Fibroblast of upper back skin (primary cell): ENCODE data around the gene KISS1R.
A peak's percentile ranks its signal among the peaks of the same experiment; 100 is the strongest.

Experiments
- DNase-seq: peaks from one replicate; pipeline ENCODE4 v3.0.0-alpha.2; 2013

Gene KISS1R

GRCh38 chr19:925087-925525, 8.0 kb downstream of the KISS1R start:
- no peak for DNase-seq

GRCh38 chr19:925526-926322, 8.6 kb downstream of the KISS1R start, which contains the start of gene ARID3A:
Gene ARID3A, plus strand, starts transcription at chr19:926035. Its CDS starts 3,494 bp downstream, at chr19:929529.
- peak; percentile 84 for DNase-seq

- DNase-seq = no peak
Observed at GRCh38 chr19:926323-926588, 9.1 kb downstream of the KISS1R start.

GRCh38 chr19:926589-927350, 9.6 kb downstream of the KISS1R start:
- DNase-seq = no peak

- DNase-seq = no peak
Observed at GRCh38 chr19:927351-927779, 10.2 kb downstream of the KISS1R start.

DNA sequence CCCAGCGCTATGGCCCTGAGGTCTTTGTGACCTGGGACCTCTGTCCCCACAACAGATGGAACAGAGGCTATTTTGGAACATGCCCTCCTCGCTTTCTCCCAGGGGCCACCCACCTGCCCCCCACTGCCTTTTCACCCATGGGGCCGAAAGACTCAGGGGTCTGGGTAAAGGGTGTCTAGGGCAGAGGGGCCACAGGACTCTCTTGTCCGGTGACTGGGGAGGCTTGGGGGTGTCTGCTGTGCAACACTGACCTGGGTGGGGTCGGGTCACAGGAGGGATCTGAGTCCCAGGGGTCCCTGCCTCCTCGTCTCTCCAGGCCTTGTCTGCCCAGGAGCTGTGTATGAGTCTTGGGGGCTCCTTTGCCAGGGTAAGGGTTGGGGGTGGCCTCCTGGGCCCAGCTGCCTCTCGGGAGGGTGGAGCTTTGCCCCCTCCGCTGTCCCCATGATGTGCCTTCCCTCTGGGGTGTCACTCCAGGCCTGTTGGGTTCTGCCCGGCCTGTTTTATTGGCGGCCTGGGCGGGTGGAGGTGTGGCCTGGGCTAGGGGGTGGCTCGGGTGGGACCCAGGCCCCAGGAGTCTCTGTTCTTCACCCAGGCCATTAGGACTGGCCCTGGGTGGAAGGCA, 10.8 kb downstream of the KISS1R start:
- DNase-seq = no peak

- DNase-seq = no peak
Observed at GRCh38 chr19:928471-929202, 11.5 kb downstream of the KISS1R start.

DNA sequence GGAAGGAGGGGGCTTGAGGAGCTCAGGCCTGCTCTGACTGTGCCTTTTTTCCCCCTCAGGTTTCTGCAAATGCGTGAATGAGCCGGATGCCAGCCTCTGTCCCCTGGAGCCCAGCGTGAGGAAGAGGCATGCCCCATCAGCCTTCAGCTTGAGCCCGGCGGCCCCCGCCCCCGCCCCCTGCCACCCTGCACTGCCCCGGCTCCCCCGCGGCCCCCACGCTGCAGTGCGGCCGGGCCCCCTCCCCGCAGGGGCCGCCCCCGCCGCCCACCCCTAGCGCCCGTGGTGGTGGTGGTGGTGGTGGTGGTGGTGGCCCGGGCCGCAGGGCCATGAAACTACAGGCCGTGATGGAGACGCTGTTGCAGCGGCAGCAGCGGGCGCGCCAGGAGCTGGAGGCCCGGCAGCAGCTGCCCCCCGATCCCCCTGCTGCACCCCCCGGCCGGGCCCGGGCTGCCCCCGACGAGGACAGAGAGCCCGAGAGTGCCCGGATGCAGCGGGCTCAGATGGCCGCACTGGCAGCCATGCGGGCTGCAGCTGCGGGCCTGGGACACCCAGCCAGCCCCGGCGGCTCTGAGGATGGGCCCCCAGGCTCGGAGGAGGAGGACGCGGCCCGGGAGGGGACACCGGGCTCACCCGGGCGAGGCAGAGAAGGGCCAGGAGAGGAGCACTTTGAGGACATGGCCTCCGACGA, 12.2 kb downstream of the KISS1R start:
- DNase-seq = no peak

GRCh38 chr19:929891-930258, 12.7 kb downstream of the KISS1R start:
- no peak for DNase-seq

DNA sequence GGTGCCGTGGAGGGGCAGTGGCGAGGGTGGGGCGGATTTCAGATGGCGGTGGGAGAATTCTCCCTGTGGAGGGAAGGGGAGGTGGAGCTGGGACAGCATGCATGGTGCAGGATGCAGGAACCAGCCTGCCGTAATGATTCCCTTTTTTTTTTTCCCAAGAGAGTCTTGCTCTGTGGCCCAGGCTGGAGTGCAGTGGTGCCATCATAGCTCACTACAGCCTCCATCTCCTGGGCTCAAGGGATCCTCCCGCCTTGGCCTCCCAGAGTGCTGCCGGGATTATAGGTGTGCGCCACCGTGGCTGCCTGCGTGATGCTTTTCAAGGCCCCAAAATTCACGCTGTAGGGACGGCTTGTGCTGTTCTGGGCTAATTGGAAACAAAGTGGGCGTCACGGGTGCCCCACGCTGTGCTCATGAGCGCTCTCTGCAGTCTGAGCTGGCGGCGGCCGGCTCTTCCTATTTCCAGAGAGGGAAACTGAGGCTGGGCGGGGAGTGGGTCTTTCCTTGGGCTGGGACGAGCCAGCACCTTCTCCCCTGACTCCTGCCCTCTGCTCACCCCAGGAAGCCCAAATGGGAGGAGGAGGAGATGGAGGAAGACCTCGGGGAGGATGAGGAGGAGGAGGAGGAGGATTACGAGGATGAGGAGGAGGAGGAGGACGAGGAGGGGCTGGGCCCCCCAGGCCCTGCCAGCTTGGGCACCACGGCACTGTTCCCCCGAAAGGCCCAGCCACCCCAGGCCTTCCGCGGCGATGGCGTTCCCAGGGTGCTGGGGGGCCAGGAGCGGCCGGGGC, 14.9 kb downstream of the KISS1R start:
- no peak for DNase-seq

- DNase-seq = peak; percentile 84
Observed at GRCh38 chr19:932648-933552, 15.8 kb downstream of the KISS1R start.

GRCh38 chr19:933553-933882, 16.4 kb downstream of the KISS1R start:
- no peak for DNase-seq

DNA sequence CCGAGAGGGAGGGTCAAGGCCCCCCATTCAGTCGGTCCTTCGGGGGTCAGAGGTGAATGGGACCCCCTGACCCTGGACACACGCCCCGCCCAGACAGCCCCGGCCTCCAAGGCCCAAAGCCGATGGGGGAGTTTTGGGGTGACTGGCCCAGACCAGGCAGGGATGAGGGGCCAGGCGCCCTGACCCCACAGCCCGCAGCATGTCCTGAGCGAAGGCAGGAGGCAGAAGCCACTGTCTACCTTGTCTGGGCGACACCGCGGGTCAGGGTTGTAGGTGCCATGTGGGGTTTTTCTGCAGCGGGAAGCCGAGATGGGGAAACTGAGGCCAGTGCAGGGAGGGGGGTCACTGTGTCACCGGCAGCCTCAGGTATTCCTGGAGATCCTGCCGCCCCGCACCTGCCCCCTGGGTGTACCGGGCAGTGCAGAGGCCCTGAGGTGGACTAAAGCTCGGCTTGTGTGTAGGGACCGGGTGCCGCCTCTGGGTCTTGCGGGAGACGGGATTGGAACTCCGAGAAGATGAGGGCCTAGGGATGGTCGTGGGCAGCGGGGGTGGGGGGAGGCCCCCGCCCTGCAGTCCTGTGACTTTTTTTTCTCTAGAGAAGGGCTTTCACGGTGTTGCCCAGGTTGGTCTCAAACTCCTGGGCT, 17.2 kb downstream of the KISS1R start:
- DNase-seq = no peak

DNA sequence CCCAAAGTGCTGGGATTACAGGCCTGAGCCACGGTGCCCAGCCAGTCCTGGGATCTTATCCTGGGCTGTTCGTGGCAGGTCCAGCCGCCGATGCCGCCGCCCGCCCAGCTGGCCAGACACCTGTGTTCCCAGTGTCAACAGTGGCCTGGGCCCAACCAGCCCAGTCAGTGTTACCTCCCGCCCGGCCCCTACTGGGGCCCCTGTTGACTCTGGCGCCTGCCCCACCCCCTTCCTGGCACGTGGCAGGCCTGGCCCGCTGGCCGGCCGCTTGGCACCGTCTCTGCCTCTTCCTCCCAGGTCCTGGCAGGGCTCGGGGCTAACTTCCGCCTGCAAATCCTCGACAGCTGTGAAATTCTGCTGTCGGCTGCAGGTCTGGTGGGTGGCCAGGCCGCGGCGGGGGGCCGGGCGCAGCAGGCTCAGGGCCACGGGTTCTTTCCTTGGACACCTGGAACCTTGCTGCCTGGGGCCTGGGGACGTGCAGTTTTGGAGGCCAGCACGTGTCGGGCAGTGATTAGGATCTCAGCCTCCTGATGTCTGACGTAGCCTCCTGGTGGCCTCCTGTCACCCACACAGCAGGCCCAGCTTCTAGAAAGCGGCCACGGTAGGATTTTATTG, 17.8 kb downstream of the KISS1R start:
- no peak for DNase-seq

GRCh38 chr19:936175-936546, 19.0 kb downstream of the KISS1R start:
- DNase-seq = no peak

- no peak for DNase-seq
Observed at GRCh38 chr19:937259-937694, 20.1 kb downstream of the KISS1R start.

DNA sequence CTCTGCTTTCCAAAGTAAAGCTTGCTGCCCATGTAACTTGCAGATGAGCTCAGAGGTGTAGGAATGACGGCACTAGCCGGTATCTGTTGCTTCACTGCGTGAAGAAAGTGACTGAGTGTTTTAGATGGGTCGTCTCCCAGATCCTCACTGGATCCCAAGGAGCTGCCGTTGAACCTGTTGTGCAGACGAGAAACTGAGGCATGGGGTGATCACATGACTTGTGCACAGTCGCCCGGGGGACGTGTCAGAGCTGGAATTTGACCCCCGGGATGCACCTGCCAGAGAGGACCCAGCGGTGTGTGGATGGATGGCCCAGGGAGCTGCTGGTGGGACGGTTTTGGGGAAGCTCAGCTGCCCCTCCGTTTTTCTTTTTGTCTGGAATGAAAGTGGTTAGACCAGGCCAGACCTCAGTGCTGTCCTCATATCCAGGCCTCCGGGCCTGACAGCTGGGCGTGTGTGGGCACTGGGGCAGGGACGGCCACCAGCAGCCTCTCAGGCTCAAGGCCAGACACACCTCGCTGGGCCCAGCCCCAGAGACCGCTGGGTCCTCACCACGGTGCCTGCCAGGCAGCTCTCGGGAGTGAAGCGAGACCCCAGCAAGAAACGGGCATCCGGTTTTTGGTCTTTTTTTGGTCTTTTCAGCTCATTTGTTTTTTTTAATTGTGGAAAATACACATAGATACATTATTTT, 21.2 kb downstream of the KISS1R start:
- DNase-seq = no peak

GRCh38 chr19:939439-939838, 22.3 kb downstream of the KISS1R start:
- no peak for DNase-seq

GRCh38 chr19:939922-940321, 22.8 kb downstream of the KISS1R start:
- DNase-seq = no peak
